Esophagus (tissue), 2 donors: ENCODE data around the gene ZNF454. TPM values are rescaled to one million over a fixed set of nuclear protein-coding genes. Genes with fewer than 3 reads are reported as not detected.

Experiments used
- H3K27ac ChIP-seq, 2 donors: one replicate each; pipeline ENCODE4 v1.5.1; 2013; ENCODE audit warnings: low read depth in 2 of 2, mild to moderate bottlenecking in 2 of 2, inconsistent platforms in 1 of 2, low read length in 1 of 2, moderate library complexity in 1 of 2
- H3K27me3 ChIP-seq, 2 donors: one replicate each; pipeline ENCODE4 v1.6.1; 2013; ENCODE audit warnings: low read length in 2 of 2, control low read depth in 1 of 2, mild to moderate bottlenecking in 1 of 2; ENCODE audit not compliant: insufficient read depth in 2 of 2, control insufficient read depth in 1 of 2
- H3K36me3 ChIP-seq, 2 donors: one replicate each; pipeline ENCODE4 v1.6.1; 2013; ENCODE audit warnings: low read length in 1 of 2; ENCODE audit not compliant: control insufficient read depth in 2 of 2, insufficient read depth in 2 of 2
- H3K4me1 ChIP-seq, 2 donors: one replicate each; pipeline ENCODE4 v1.6.1; 2013; ENCODE audit warnings: low read length in 1 of 2; ENCODE audit not compliant: control insufficient read depth in 2 of 2, insufficient read depth in 2 of 2
- H3K4me3 ChIP-seq, 2 donors: one replicate each; pipeline ENCODE4 v1.5.1; 2013; ENCODE audit warnings: low read length in 2 of 2, mild to moderate bottlenecking in 2 of 2, low read depth in 1 of 2, moderate library complexity in 1 of 2
- H3K9me3 ChIP-seq, 2 donors: one replicate each; pipeline ENCODE4 v1.6.1; 2013; ENCODE audit warnings: mild to moderate bottlenecking in 2 of 2, low read depth in 1 of 2, low read length in 1 of 2, moderate library complexity in 1 of 2; ENCODE audit not compliant: control insufficient read depth in 2 of 2, insufficient read depth in 1 of 2
- WGBS, 2 donors: extraction: QIAGEN DNeasy Blood & Tissue Kit; methylation state at CpG; one replicate each; pipeline ENCODE4 v1.1.7; 2013; 5-methylcytosine and 5-hydroxymethylcytosine counted together
- polyA plus RNA-seq, 2 donors: library from polyadenylated mRNA; stranded (reverse); fragments of 200-250 nt; gene quantifications; one replicate each; pipeline ENCODE4 v1.2.3, GENCODE V29; 2013
- donor health status: healthy with polysubstance abuse.
- donor health status: Bipolar disorder and iron deficiency.

ZNF454 gene
- polyA plus RNA-seq, 2 donors, result 0.40 to 0.71 TPM

DNA sequence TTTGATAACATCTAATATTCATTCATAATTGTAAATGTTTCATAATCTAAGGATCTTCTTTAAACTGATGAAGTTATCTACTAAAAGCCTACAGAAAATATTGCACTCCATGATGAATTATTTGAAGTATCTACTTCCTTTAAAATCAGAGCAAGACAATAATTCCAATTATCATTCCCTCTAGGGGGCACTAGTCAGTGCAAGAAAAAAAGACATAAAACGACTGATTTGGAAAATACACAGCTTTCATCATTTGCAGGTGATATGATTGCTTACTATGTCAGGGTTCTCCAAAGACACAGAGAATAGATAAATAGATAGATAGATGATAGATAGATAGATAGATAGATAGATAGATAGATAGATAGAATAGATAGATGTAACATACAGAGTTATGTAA is 67.7 kb downstream of the ZNF454 start:
- Histone ChIP-seq H3K27me3 (no peaks in the 10 kb centered on the region), H3K9me3 (peaks cover 0 to 2% of the 10 kb centered on the region in 2 donors), H3K27ac (no peak overlapping the region), H3K4me1 (peaks cover 0 to 2% of the 10 kb centered on the region in 2 donors), H3K36me3 (no peaks in the 10 kb centered on the region), H3K4me3 (no peak overlapping the region)
- WGBS, 2 donors, result 20 to 22% methylated on average over 1 of the region's 1 CpG

Other genes with a start within 250 kb of the ZNF454 start
- gene ZNF354A, start 210.5 kb upstream of the ZNF454 start, polyA plus RNA-seq, result 10 to 100 TPM in 1 of 2 donors, 1 to 10 TPM in 1; 5.8 to 10.0 TPM
- 1 to 10 TPM; 5.8 to 8.1 TPM for gene ZNF354B, start 81.2 kb upstream of the ZNF454 start, polyA plus RNA-seq
- gene ZFP2, start 45.3 kb upstream of the ZNF454 start, polyA plus RNA-seq, result under 1 TPM; 0.52 to 0.86 TPM
- not detected for gene GRM6, start 54.1 kb downstream of the ZNF454 start, polyA plus RNA-seq
- 1 to 10 TPM; 1.4 to 2.1 TPM for gene ZNF879, start 82.6 kb downstream of the ZNF454 start, polyA plus RNA-seq
- under 1 TPM; 0.84 to 0.95 TPM for gene ZNF354C, start 119.2 kb downstream of the ZNF454 start, polyA plus RNA-seq